GM10266 (cell line): ENCODE data around the gene TENM4.

Experiments used
- DNase-seq: peaks from one replicate; pipeline ENCODE4 v3.0.0; 2012; ENCODE audit errors: extremely low spot score
- CTCF ChIP-seq: IDR thresholded peaks from 2 replicates; pipeline ENCODE4 v1.5.1; 2012; ENCODE audit warnings: mild to moderate bottlenecking, low read depth; ENCODE audit not compliant: control insufficient read depth, insufficient read depth; ENCODE audit errors: missing control alignments

TENM4 gene

GRCh38 chr11:79101656-79102055 lies 339.2 kb downstream of the TENM4 start:
- DNase-seq: no peak
- no peak for TF ChIP-seq CTCF

GRCh38 chr11:79100093-79100910 lies 340.5 kb downstream of the TENM4 start:
- peak; percentile 67 for TF ChIP-seq CTCF

GRCh38 chr11:79098146-79098545 lies 342.7 kb downstream of the TENM4 start:
- no peak for DNase-seq
- no peak for TF ChIP-seq CTCF

More at GRCh38 chr11:79100093-79100910, 340.5 kb downstream of the TENM4 start:
- DNase-seq: peak; percentile 74

GRCh38 chr11:79097246-79097875 lies 343.5 kb downstream of the TENM4 start:
- no peak for DNase-seq
- TF ChIP-seq CTCF: no peak

GRCh38 chr11:79095424-79095823 lies 345.4 kb downstream of the TENM4 start:
- DNase-seq: no peak
- TF ChIP-seq CTCF: no peak

- TF ChIP-seq CTCF: no peak
- DNase-seq: no peak
Measured at GRCh38 chr11:79094616-79095015, 346.2 kb downstream of the TENM4 start.

- no peak for DNase-seq
- no peak for TF ChIP-seq CTCF
Measured at GRCh38 chr11:79092791-79093353, 348.0 kb downstream of the TENM4 start.
